OCI-M2 (cell line): ENCODE results near the gene ERCC1.
A peak's percentile ranks its signal among the peaks of the same experiment; 100 is the strongest.

ENCODE experiments used
- DNase-seq: peaks from one replicate; lab custom pipeline; 2025; ENCODE audit not compliant: unreplicated experiment; lab: John Stamatoyannopoulos, UW

Gene ERCC1

GRCh38 chr19:45370410-45371204, 53.1 kb downstream of the ERCC1 start, which contains the start of gene ERCC2:
ERCC2 (minus strand) TSS chr19:45370573; CDS start chr19:45370540, 33 bp downstream.
- DNase-seq = peak; percentile 93

DNA sequence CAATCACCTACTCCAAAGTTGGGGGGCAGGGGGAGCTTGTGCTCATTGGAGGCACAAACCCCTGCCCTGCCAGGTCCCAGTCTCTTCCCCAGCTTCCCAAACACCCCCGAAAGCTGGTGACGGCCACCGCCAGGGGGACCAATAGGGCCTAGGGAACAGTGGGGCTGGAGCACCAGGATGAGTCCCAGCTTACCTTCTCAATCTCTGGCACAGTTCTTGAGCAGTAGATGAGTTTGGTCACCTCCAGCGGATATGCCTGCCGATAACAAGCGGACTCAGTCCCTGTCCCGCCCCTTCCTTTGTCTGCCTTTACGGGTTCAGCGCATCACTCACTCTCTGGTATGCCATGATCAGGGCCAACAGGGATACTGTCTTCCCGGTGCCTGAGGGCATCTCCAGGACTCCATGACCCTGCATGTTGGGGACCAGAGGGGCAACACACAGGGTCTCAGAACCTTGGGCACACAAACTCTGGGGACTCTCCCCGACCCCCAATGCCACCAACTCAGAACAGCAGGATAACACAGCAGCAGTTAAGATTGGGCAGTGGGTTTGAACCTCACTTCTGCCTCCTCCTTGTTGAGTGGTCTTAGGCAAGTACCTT, 54.9 kb downstream of the ERCC1 start:
- DNase-seq = no peak

- no peak for DNase-seq
Observed at GRCh38 chr19:45368127-45368526, 55.6 kb downstream of the ERCC1 start.

DNA sequence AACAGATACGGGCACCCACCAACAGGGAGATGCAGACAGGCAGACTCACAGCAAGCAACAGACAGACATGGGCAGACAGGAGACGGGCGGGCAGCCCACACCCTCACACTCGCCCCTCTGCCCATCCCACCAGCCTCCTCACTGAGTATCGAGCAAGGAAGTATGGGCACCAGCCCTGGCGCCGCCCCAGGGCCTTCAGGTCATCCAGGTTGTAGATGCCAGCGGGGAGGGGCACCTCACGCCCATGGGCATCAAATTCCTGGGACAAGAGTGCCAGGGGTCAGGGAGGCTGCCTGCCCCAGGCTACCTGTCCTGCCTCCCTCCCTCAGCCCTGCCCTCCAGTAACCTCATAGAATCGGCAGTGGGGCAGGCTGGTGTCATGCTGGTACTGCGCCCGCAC, 59.0 kb downstream of the ERCC1 start:
- DNase-seq = no peak

- DNase-seq = no peak
Observed at GRCh38 chr19:45363861-45364459, 59.8 kb downstream of the ERCC1 start.

DNA sequence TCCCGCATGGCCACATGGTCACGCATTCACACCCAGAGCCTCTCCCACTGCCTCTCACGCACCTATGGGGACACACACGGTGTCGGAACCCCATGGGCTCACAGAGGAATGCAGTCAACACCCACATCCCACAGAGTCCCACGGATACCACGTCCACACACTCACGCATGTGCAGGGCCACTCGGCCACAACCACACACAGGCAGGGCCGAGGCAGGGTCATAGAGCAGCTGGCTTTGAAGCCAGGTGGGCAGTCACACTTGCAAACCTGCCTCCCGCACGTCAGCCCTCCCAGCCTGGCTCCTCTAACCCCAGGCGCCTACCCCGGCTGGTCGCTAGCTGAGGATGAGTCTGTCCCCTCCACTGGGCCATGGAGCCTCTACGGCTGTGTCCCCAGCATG, 61.4 kb downstream of the ERCC1 start:
- no peak for DNase-seq

DNA sequence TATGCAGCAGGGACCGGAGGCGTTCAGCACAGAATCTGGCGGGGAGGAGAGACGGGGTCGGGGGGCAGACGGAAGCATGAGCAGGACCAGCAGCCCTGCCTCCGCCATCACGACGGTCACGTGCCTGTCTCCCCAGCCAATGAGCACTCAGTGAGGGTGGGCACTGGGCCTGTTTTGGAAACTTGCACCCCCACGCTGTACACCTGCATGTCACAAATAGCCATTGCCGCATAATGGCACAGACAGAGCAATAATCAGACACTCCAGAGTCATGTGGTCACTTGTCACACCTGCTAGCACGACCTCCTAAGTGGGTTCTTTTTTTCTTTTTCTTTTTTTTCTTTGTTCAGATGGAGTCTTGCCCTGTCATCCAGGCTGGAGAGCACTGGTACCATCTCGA, 62.1 kb downstream of the ERCC1 start:
- no peak for DNase-seq

- no peak for DNase-seq
Observed at GRCh38 chr19:45358213-45358792, 65.4 kb downstream of the ERCC1 start.

DNA sequence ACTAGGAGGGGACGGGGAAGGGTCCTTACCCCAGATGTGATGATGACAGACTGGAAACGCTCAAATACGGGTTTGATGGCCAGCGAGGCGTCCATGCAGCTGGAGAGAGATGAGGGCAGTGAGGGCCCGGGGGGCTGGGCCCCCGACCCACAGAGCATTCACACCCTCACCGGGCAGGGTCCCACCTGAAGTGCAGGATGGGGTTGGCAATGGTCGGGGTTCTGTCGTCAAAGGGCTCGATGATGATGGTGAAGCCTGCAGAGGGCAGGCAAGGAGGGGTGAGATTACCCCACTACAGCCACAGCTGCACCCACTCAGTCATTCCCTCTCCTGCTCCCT, 66.3 kb downstream of the ERCC1 start:
- no peak for DNase-seq
